Suprapubic skin (tissue), 3 donors: ENCODE data around the gene MET.

Experiments
- CTCF ChIP-seq, 2 donors: fragments of 200-600 bp in 1 of 2; fragments of 450-650 bp in 1 of 2; sonication (generic) in 1 of 2; IDR thresholded peaks; one replicate each; pipeline ENCODE4 v1.5.1; 2016 to 2019; ENCODE audit warnings: antibody characterized with exemption in 2 of 2, mild to moderate bottlenecking in 1 of 2, moderate library complexity in 1 of 2
- POLR2A ChIP-seq, 2 donors: fragments of 450-650 bp; IDR thresholded peaks; one replicate each; pipeline ENCODE4 v1.6.1; 2017; ENCODE audit warnings: antibody characterized with exemption in 2 of 2, mild to moderate bottlenecking in 2 of 2, moderate library complexity in 2 of 2

- TF ChIP-seq CTCF (IDR thresholded peaks at IDR 0.05) (no peak), POLR2A (IDR thresholded peaks at IDR 0.05) (no peak)
Measured at GRCh38 chr7:116697152-116697551, 25.2 kb downstream of the MET start.
